Measurements from ENCODE around the gene CELSR2.
A peak's percentile ranks its signal among the peaks of the same experiment; 100 is the strongest.
"Not testable (repeated sequence)": the region's sequence is repeated elsewhere in the genome, so short reads cannot be mapped to it uniquely, and the experiment has no call there.

Gene CELSR2

DNA sequence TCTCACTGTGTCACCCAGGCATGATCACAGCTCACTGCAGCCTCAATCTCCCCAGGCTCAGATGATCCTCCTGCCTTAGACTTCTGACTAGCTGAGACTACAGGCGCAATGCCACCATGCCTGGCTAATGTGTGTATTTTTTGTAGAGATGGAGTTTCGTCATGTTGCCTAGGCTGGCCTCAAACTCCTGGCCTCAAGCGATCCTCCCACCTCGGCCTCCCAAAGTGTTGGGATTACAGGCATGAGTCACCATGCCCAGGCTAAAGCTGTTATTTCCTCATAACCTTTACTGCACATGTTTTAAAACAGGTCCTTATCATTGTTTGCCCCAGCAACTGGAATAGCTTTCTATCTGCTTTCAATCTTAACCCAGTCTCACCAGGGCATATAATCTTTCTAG is 32.7 kb upstream of the CELSR2 start:
- Histone ChIP-seq H3K79me2 (ENCODE audit: insufficient read depth, low read length) (peaks cover 74% of the 10 kb centered on the region), H3K27me3 (ENCODE audit: insufficient read depth, low read length, poor library complexity) (no peaks in the 10 kb centered on the region), H3K9ac (ENCODE audit: low read depth, low read length) (no peak overlapping the region), H3K36me3 (ENCODE audit: insufficient read depth, low read length) (peaks cover 30% of the 10 kb centered on the region), H3K4me2 (ENCODE audit: insufficient read depth, low read length) (peak overlapping the region; percentile 90), H3K4me1 (ENCODE audit: insufficient read depth, low read length) (peaks cover 32% of the 10 kb centered on the region), H4K20me1 (ENCODE audit: insufficient read depth, low read length) (peaks cover 29% of the 10 kb centered on the region), H3K9me3 (ENCODE audit: insufficient read depth, low read length, severe bottlenecking) (no peaks in the 10 kb centered on the region), H3K27ac (ENCODE audit: low read length) (no peak overlapping the region), H3K4me3 (ENCODE audit: low read depth in 1 of 2, low read length in 2 of 2) (peak overlapping the region in 1 of 2 experiments; percentile 3; a peak in 1 of 4 replicates), H2AFZ (ENCODE audit: low read depth, low read length) (no peak overlapping the region)
- ATAC-seq (ENCODE audit: insufficient read depth, low read depth): no peak
- TF ChIP-seq EZH2 (IDR thresholded peaks at IDR 0.05; ENCODE audit: borderline replicate concordance, low read depth, low read length, severe bottlenecking): no peak
- TF ChIP-seq, protein P1, sequence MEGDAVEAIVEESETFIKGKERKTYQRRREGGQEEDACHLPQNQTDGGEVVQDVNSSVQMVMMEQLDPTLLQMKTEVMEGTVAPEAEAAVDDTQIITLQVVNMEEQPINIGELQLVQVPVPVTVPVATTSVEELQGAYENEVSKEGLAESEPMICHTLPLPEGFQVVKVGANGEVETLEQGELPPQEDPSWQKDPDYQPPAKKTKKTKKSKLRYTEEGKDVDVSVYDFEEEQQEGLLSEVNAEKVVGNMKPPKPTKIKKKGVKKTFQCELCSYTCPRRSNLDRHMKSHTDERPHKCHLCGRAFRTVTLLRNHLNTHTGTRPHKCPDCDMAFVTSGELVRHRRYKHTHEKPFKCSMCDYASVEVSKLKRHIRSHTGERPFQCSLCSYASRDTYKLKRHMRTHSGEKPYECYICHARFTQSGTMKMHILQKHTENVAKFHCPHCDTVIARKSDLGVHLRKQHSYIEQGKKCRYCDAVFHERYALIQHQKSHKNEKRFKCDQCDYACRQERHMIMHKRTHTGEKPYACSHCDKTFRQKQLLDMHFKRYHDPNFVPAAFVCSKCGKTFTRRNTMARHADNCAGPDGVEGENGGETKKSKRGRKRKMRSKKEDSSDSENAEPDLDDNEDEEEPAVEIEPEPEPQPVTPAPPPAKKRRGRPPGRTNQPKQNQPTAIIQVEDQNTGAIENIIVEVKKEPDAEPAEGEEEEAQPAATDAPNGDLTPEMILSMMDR (IDR thresholded peaks at IDR 0.05; ENCODE audit: borderline replicate concordance, extremely low read depth, low read length, poor library complexity, severe bottlenecking): no peak
- DNase-seq: no peak

DNA sequence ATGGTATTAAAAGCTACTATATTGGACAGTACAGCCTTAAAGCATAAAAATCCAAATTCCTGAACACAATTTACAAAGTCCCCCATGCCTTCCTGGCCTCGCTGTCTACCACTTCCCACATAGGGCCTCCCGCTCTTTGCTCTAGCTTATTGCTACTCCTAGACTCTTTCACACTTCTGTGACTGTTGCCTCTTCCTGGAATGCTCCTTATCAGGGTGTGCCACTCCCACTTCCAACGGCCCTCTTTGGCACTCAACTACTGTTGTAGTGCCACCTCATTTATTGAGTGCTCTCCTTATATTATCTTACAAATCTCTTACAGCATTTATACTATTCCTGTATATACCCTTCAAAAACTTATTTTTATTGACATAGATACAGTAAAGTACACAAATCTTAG is 30.8 kb upstream of the CELSR2 start:
- H2AFZ ChIP-seq (ENCODE audit: low read depth, low read length): no peak overlapping the region
- H3K36me3 ChIP-seq (ENCODE audit: insufficient read depth, low read length): peaks cover 35% of the 10 kb centered on the region
- peaks cover 32% of the 10 kb centered on the region for H4K20me1 ChIP-seq (ENCODE audit: insufficient read depth, low read length)
- H3K9me3 ChIP-seq (ENCODE audit: insufficient read depth, low read length, severe bottlenecking): no peaks in the 10 kb centered on the region
- no peak overlapping the region for H3K9ac ChIP-seq (ENCODE audit: low read depth, low read length)
- H3K27ac ChIP-seq (ENCODE audit: low read length): no peak overlapping the region
- no peak overlapping the region for H3K4me2 ChIP-seq (ENCODE audit: insufficient read depth, low read length)
- no peaks in the 10 kb centered on the region for H3K27me3 ChIP-seq (ENCODE audit: insufficient read depth, low read length, poor library complexity)
- no peak overlapping the region for H3K4me3 ChIP-seq (ENCODE audit: low read depth in 1 of 2, low read length in 2 of 2)
- DNase-seq (no peak), ATAC-seq (ENCODE audit: insufficient read depth, low read depth) (no peak)
- peaks cover 26% of the 10 kb centered on the region for H3K4me1 ChIP-seq (ENCODE audit: insufficient read depth, low read length)
- no peak for TF ChIP-seq EZH2 (IDR thresholded peaks at IDR 0.05; ENCODE audit: borderline replicate concordance, low read depth, low read length, severe bottlenecking)
- TF ChIP-seq, protein P1 (IDR thresholded peaks at IDR 0.05; ENCODE audit: borderline replicate concordance, extremely low read depth, low read length, poor library complexity, severe bottlenecking): no peak
- peaks cover 91% of the 10 kb centered on the region for H3K79me2 ChIP-seq (ENCODE audit: insufficient read depth, low read length)

DNA sequence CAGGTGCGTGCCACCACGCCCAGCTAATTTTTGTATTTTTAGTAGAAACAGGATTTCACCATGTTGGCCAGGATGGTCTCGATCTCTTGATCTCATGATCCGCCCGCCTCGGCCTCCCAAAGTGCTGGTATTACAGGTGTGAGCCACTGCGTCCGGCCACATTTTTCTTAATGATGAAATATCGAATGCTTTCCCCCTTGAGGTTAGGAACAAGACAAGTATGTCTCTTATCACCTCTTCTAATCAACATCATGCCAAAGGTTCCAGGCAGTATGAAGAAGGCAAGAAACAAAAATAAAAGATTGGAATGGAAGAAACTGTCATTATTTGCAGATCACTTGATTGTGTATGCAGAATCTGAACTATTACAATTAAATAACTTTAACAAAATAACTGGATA is 28.1 kb upstream of the CELSR2 start:
- H3K27ac ChIP-seq (ENCODE audit: low read length); H3K4me2 ChIP-seq (ENCODE audit: insufficient read depth, low read length); H3K4me1 ChIP-seq (ENCODE audit: insufficient read depth, low read length); H3K9me3 ChIP-seq (ENCODE audit: insufficient read depth, low read length, severe bottlenecking); H3K9ac ChIP-seq (ENCODE audit: low read depth, low read length); H2AFZ ChIP-seq (ENCODE audit: low read depth, low read length); ATAC-seq (ENCODE audit: insufficient read depth, low read depth); DNase-seq; H3K27me3 ChIP-seq (ENCODE audit: insufficient read depth, low read length, poor library complexity); H3K4me3 ChIP-seq (ENCODE audit: low read depth in 1 of 2, low read length in 2 of 2): not testable (repeated sequence)
- peaks cover 21% of the 10 kb centered on the region; the same call in 1 of the 2 replicates for H4K20me1 ChIP-seq (ENCODE audit: insufficient read depth, low read length)
- H3K36me3 ChIP-seq (ENCODE audit: insufficient read depth, low read length): peaks cover 51% of the 10 kb centered on the region
- peaks cover 93% of the 10 kb centered on the region for H3K79me2 ChIP-seq (ENCODE audit: insufficient read depth, low read length)

DNA sequence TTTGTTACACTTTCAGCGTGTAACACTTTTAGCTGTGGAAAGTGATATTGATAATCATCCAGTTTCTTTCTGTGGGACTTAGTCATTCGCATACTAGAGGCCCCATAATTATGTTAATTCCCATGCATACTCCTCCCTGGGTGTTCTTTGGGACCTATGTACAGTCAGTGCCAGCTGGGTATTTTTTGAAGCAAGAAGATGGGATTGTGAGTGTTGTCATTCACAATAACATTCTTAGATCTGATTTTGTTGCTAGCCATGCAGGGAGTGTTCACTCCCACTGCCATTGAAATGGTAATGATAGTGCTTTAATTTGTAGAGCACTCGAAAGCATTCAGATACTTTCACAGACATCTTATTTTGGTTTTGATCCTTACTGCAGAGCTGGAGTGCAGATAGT is 24.0 kb upstream of the CELSR2 start:
- Histone ChIP-seq H3K4me2 (ENCODE audit: insufficient read depth, low read length) (no peak overlapping the region), H3K79me2 (ENCODE audit: insufficient read depth, low read length) (peaks cover 63% of the 10 kb centered on the region), H3K9me3 (ENCODE audit: insufficient read depth, low read length, severe bottlenecking) (no peaks in the 10 kb centered on the region), H2AFZ (ENCODE audit: low read depth, low read length) (no peak overlapping the region), H3K27ac (ENCODE audit: low read length) (no peak overlapping the region), H3K27me3 (ENCODE audit: insufficient read depth, low read length, poor library complexity) (no peaks in the 10 kb centered on the region), H4K20me1 (ENCODE audit: insufficient read depth, low read length) (peaks cover 3% of the 10 kb centered on the region; the same call in 1 of the 2 replicates), H3K36me3 (ENCODE audit: insufficient read depth, low read length) (peaks cover 73% of the 10 kb centered on the region), H3K9ac (ENCODE audit: low read depth, low read length) (no peak overlapping the region), H3K4me1 (ENCODE audit: insufficient read depth, low read length) (no peaks in the 10 kb centered on the region), H3K4me3 (ENCODE audit: low read depth in 1 of 2, low read length in 2 of 2) (no peak overlapping the region)
- DNase-seq: no peak
- TF ChIP-seq, protein P1 (IDR thresholded peaks at IDR 0.05; ENCODE audit: borderline replicate concordance, extremely low read depth, low read length, poor library complexity, severe bottlenecking): no peak
- TF ChIP-seq EZH2 (IDR thresholded peaks at IDR 0.05; ENCODE audit: borderline replicate concordance, low read depth, low read length, severe bottlenecking): no peak
- ATAC-seq (ENCODE audit: insufficient read depth, low read depth): no peak

Data from DND-41 (cell line).